HG03159 (cell line): ENCODE results near the gene SLC18A3.

Experiments used
- ATAC-seq: cut with Tn5 transposase; IDR thresholded peaks from one replicate; pipeline ENCODE4 v1.9.1; 2021; ENCODE audit warnings: mild to moderate bottlenecking, moderate library complexity; ENCODE audit not compliant: unreplicated experiment

Gene SLC18A3

GRCh38 chr10:49610114-49610457, at the start of gene SLC18A3:
SLC18A3 (plus strand) TSS chr10:49610310; CDS start chr10:49610741, 431 bp downstream.
- no peak for ATAC-seq

- ATAC-seq, result no peak
Observed at GRCh38 chr10:49560526-49560925, 49.6 kb upstream of the SLC18A3 start.

- no peak for ATAC-seq
Observed at GRCh38 chr10:49562893-49563292, 47.2 kb upstream of the SLC18A3 start.

GRCh38 chr10:49564461-49565009, 45.6 kb upstream of the SLC18A3 start:
- ATAC-seq, result no peak

GRCh38 chr10:49567810-49568209, 42.3 kb upstream of the SLC18A3 start:
- ATAC-seq, result no peak

GRCh38 chr10:49568235-49568634, 41.9 kb upstream of the SLC18A3 start:
- peak; percentile 53 for ATAC-seq

GRCh38 chr10:49569031-49569631, 41.0 kb upstream of the SLC18A3 start:
- ATAC-seq, result no peak

GRCh38 chr10:49571388-49571787, 38.7 kb upstream of the SLC18A3 start:
- ATAC-seq, result no peak

- ATAC-seq, result no peak
Observed at GRCh38 chr10:49572594-49573114, 37.5 kb upstream of the SLC18A3 start.

- ATAC-seq, result no peak
Observed at GRCh38 chr10:49575489-49576072, 34.5 kb upstream of the SLC18A3 start.

- ATAC-seq, result no peak
Observed at GRCh38 chr10:49577182-49577925, 32.8 kb upstream of the SLC18A3 start.

GRCh38 chr10:49578392-49578791, 31.7 kb upstream of the SLC18A3 start:
- ATAC-seq, result no peak

- no peak for ATAC-seq
Observed at GRCh38 chr10:49579621-49580020, 30.5 kb upstream of the SLC18A3 start.

- no peak for ATAC-seq
Observed at GRCh38 chr10:49585387-49585786, 24.7 kb upstream of the SLC18A3 start.

- no peak for ATAC-seq
Observed at GRCh38 chr10:49587981-49588380, 22.1 kb upstream of the SLC18A3 start.

GRCh38 chr10:49592726-49593563, 17.2 kb upstream of the SLC18A3 start:
- ATAC-seq, result peak; percentile 79

- ATAC-seq, result no peak
Observed at GRCh38 chr10:49593564-49593875, 16.6 kb upstream of the SLC18A3 start.

- no peak for ATAC-seq
Observed at GRCh38 chr10:49593998-49594397, 16.1 kb upstream of the SLC18A3 start.

GRCh38 chr10:49594594-49594993, 15.5 kb upstream of the SLC18A3 start:
- no peak for ATAC-seq

- no peak for ATAC-seq
Observed at GRCh38 chr10:49595003-49595712, 15.0 kb upstream of the SLC18A3 start.
